Measurements from ENCODE around the gene ITPRID2.
"Not testable (repeated sequence)": the region's sequence is repeated elsewhere in the genome, so short reads cannot be mapped to it uniquely, and the experiment has no call there.

ITPRID2 gene

GRCh38 chr2:181961167-181961566 lies 69.6 kb downstream of the ITPRID2 start:
- DNase-seq (ENCODE audit: low read depth), result not testable (repeated sequence)

GRCh38 chr2:181962142-181962541 lies 70.6 kb downstream of the ITPRID2 start:
- DNase-seq (ENCODE audit: low read depth), result no peak

GRCh38 chr2:181970160-181970794 lies 78.7 kb downstream of the ITPRID2 start:
- DNase-seq (ENCODE audit: low read depth), result no peak

- no peak for DNase-seq (ENCODE audit: low read depth)
These were observed 79.5 kb downstream of the ITPRID2 start for GRCh38 chr2:181971032-181971431.

GRCh38 chr2:181972431-181973170 lies 81.1 kb downstream of the ITPRID2 start:
- no peak for DNase-seq (ENCODE audit: low read depth)

GRCh38 chr2:181973171-181973783 lies 81.7 kb downstream of the ITPRID2 start:
- DNase-seq (ENCODE audit: low read depth), result no peak

GRCh38 chr2:181977661-181978350 lies 86.3 kb downstream of the ITPRID2 start:
- DNase-seq (ENCODE audit: low read depth), result peak; percentile 70

- DNase-seq (ENCODE audit: low read depth), result peak; percentile 45
These were observed 87.0 kb downstream of the ITPRID2 start for GRCh38 chr2:181978351-181979150.

Data from iris pigment epithelial cell (primary cell).